ENCODE data around the gene CCDC73.

The CCDC73 gene

GRCh38 chr11:32563600-32563959, 230.9 kb downstream of the CCDC73 start:
- Histone ChIP-seq H3K9me3 (ENCODE audit: control insufficient read depth in 5 of 5, low read length in 5 of 5) (no peaks in the 10 kb centered on the region), H3K36me3 (ENCODE audit: control insufficient read depth in 5 of 5, insufficient read depth in 5 of 5, low read length in 5 of 5) (no peaks in the 10 kb centered on the region), H3K27ac (ENCODE audit: low read depth, low read length) (no peak overlapping the region)

GRCh38 chr11:32562839-32563599, 231.4 kb downstream of the CCDC73 start:
- no peak overlapping the region for H3K9ac ChIP-seq (ENCODE audit: low read length in 5 of 5)
- H3K36me3 ChIP-seq (ENCODE audit: control insufficient read depth in 5 of 5, insufficient read depth in 5 of 5, low read length in 5 of 5), result no peaks in the 10 kb centered on the region
- no peaks in the 10 kb centered on the region for H3K4me1 ChIP-seq (ENCODE audit: control insufficient read depth in 5 of 5, insufficient read depth in 5 of 5, low read length in 5 of 5)
- H3K4me3 ChIP-seq (ENCODE audit: low read depth in 1 of 5, low read length in 5 of 5), result no peak overlapping the region
- H3K27ac ChIP-seq (ENCODE audit: low read depth, low read length), result no peak overlapping the region
- H3K27me3 ChIP-seq (ENCODE audit: control insufficient read depth in 5 of 5, insufficient read depth in 4 of 5, low read length in 5 of 5), result peaks cover 0 to 5% (median 0%) of the 10 kb centered on the region in 5 donors
- no peaks in the 10 kb centered on the region for H3K9me3 ChIP-seq (ENCODE audit: control insufficient read depth in 5 of 5, low read length in 5 of 5)

More at GRCh38 chr11:32563600-32563959, 230.9 kb downstream of the CCDC73 start:
- no peaks in the 10 kb centered on the region for H3K4me1 ChIP-seq (ENCODE audit: control insufficient read depth in 5 of 5, insufficient read depth in 5 of 5, low read length in 5 of 5)
- H3K4me3 ChIP-seq (ENCODE audit: low read depth in 1 of 5, low read length in 5 of 5), result no peak overlapping the region
- peaks cover 0 to 5% (median 0%) of the 10 kb centered on the region in 5 donors for H3K27me3 ChIP-seq (ENCODE audit: control insufficient read depth in 5 of 5, insufficient read depth in 4 of 5, low read length in 5 of 5)
- no peak overlapping the region for H3K9ac ChIP-seq (ENCODE audit: low read length in 5 of 5)

- H3K36me3 ChIP-seq (ENCODE audit: control insufficient read depth in 5 of 5, insufficient read depth in 5 of 5, low read length in 5 of 5), result no peaks in the 10 kb centered on the region
- peaks cover 0 to 5% (median 0%) of the 10 kb centered on the region in 5 donors for H3K27me3 ChIP-seq (ENCODE audit: control insufficient read depth in 5 of 5, insufficient read depth in 4 of 5, low read length in 5 of 5)
- H3K27ac ChIP-seq (ENCODE audit: low read depth, low read length), result no peak overlapping the region
- no peaks in the 10 kb centered on the region for H3K9me3 ChIP-seq (ENCODE audit: control insufficient read depth in 5 of 5, low read length in 5 of 5)
- H3K9ac ChIP-seq (ENCODE audit: low read length in 5 of 5), result no peak overlapping the region
- H3K4me1 ChIP-seq (ENCODE audit: control insufficient read depth in 5 of 5, insufficient read depth in 5 of 5, low read length in 5 of 5), result no peaks in the 10 kb centered on the region
- H3K4me3 ChIP-seq (ENCODE audit: low read depth in 1 of 5, low read length in 5 of 5), result no peak overlapping the region
Measured at GRCh38 chr11:32561835-32562234, 232.6 kb downstream of the CCDC73 start.

GRCh38 chr11:32555895-32556294, 238.6 kb downstream of the CCDC73 start:
- Histone ChIP-seq H3K4me3 (ENCODE audit: low read depth in 1 of 5, low read length in 5 of 5) (no peak overlapping the region), H3K27me3 (ENCODE audit: control insufficient read depth in 5 of 5, insufficient read depth in 4 of 5, low read length in 5 of 5) (no peaks in the 10 kb centered on the region), H3K9me3 (ENCODE audit: control insufficient read depth in 5 of 5, low read length in 5 of 5) (no peaks in the 10 kb centered on the region), H3K4me1 (ENCODE audit: control insufficient read depth in 5 of 5, insufficient read depth in 5 of 5, low read length in 5 of 5) (no peaks in the 10 kb centered on the region), H3K9ac (ENCODE audit: low read length in 5 of 5) (no peak overlapping the region), H3K36me3 (ENCODE audit: control insufficient read depth in 5 of 5, insufficient read depth in 5 of 5, low read length in 5 of 5) (no peaks in the 10 kb centered on the region), H3K27ac (ENCODE audit: low read depth, low read length) (no peak overlapping the region)

- no peaks in the 10 kb centered on the region for H3K27me3 ChIP-seq (ENCODE audit: control insufficient read depth in 5 of 5, insufficient read depth in 4 of 5, low read length in 5 of 5)
- H3K9me3 ChIP-seq (ENCODE audit: control insufficient read depth in 5 of 5, low read length in 5 of 5), result no peaks in the 10 kb centered on the region
- no peaks in the 10 kb centered on the region for H3K36me3 ChIP-seq (ENCODE audit: control insufficient read depth in 5 of 5, insufficient read depth in 5 of 5, low read length in 5 of 5)
- H3K4me1 ChIP-seq (ENCODE audit: control insufficient read depth in 5 of 5, insufficient read depth in 5 of 5, low read length in 5 of 5), result no peaks in the 10 kb centered on the region
- H3K27ac ChIP-seq (ENCODE audit: low read depth, low read length), result no peak overlapping the region
- no peak overlapping the region for H3K9ac ChIP-seq (ENCODE audit: low read length in 5 of 5)
- H3K4me3 ChIP-seq (ENCODE audit: low read depth in 1 of 5, low read length in 5 of 5), result no peak overlapping the region
Measured at GRCh38 chr11:32555091-32555490, 239.4 kb downstream of the CCDC73 start.

Data from subcutaneous abdominal adipose tissue (tissue), 5 donors.